Keratinocyte (primary cell): Measurements from ENCODE around the gene DCAF4. TPM values are rescaled to one million over a fixed set of nuclear protein-coding genes. Genes with fewer than 3 reads are reported as not detected.

ENCODE experiments used
- DNase-seq: peaks from one replicate; pipeline ENCODE4 v3.0.0-alpha.2; 2011; ENCODE audit warnings: low read depth, missing footprints, low spot score
- FAIRE-seq: peaks from 2 replicates; lab custom pipeline; 2011; peaks lifted over from hg19 to GRCh38; lab: Jason Lieb, UNC
- H2AFZ ChIP-seq: 2 replicates; pipeline ENCODE4 v1.6.0; 2012; ENCODE audit warnings: low read length, control low read depth, inconsistent platforms; ENCODE audit not compliant: control insufficient read depth
- H3K27ac ChIP-seq: 2 replicates; pipeline ENCODE4 v1.5.1; 2011; ENCODE audit warnings: low read length; ENCODE audit not compliant: control insufficient read depth, insufficient read depth
- H3K27me3 ChIP-seq: 3 replicates; pipeline ENCODE4 v1.6.0; 2011; ENCODE audit warnings: low read length; ENCODE audit not compliant: control insufficient read depth, insufficient read depth; ENCODE audit errors: extremely low read depth
- H3K36me3 ChIP-seq, 2 experiments: 2 replicates in 1 of 2; 3 replicates in 1 of 2; pipeline ENCODE4 v1.5.1; 2011; ENCODE audit warnings: low read length in 2 of 2, mild to moderate bottlenecking in 1 of 2; ENCODE audit not compliant: control insufficient read depth in 2 of 2, insufficient read depth in 2 of 2; ENCODE audit errors: extremely low read depth in 1 of 2
- H3K4me1 ChIP-seq: 3 replicates; pipeline ENCODE4 v1.5.1; 2011; ENCODE audit warnings: low read length; ENCODE audit not compliant: control insufficient read depth, insufficient read depth; ENCODE audit errors: extremely low read depth
- H3K4me2 ChIP-seq: 3 replicates; pipeline ENCODE4 v1.6.0; 2011; ENCODE audit warnings: low read depth, low read length; ENCODE audit not compliant: control insufficient read depth, insufficient read depth; ENCODE audit errors: extremely low read depth
- H3K4me3 ChIP-seq, 3 experiments: fragments of 200-600 bp in 1 of 3; sonication (generic) in 1 of 3; 2 replicates in 2 of 3; 3 replicates in 1 of 3; pipeline ENCODE4 v1.5.1; 2011 to 2016; ENCODE audit warnings: low read length in 3 of 3, mild to moderate bottlenecking in 3 of 3, control low read depth in 2 of 3, inconsistent platforms in 1 of 3, low read depth in 1 of 3, mixed read lengths in 1 of 3, mixed run types in 1 of 3, moderate library complexity in 1 of 3; ENCODE audit not compliant: control insufficient read depth in 2 of 3, insufficient read depth in 2 of 3; ENCODE audit errors: extremely low read depth in 1 of 3
- H3K79me2 ChIP-seq: 2 replicates; pipeline ENCODE4 v1.6.0; 2012; ENCODE audit warnings: low read length; ENCODE audit not compliant: control insufficient read depth, insufficient read depth
- H3K9ac ChIP-seq: 3 replicates; pipeline ENCODE4 v1.6.0; 2011; ENCODE audit warnings: low read length; ENCODE audit not compliant: control insufficient read depth, insufficient read depth; ENCODE audit errors: extremely low read depth
- H3K9me1 ChIP-seq: 3 replicates; pipeline ENCODE4 v1.6.0; 2011; ENCODE audit warnings: low read length; ENCODE audit not compliant: control insufficient read depth, insufficient read depth; ENCODE audit errors: extremely low read depth
- H3K9me3 ChIP-seq: 2 replicates; pipeline ENCODE4 v1.5.1; 2012; ENCODE audit warnings: low read depth, low read length; ENCODE audit not compliant: control insufficient read depth
- H4K20me1 ChIP-seq: 3 replicates; pipeline ENCODE4 v1.6.0; 2011; ENCODE audit warnings: low read length; ENCODE audit not compliant: control insufficient read depth, insufficient read depth; ENCODE audit errors: extremely low read depth
- EZH2 ChIP-seq: IDR thresholded peaks from one replicate; pipeline ENCODE4 v1.6.1; 2012; ENCODE audit warnings: inconsistent platforms, mild to moderate bottlenecking, low read length, moderate library complexity
- dilution Hi-C: fragments of 300-500 bp; cut with MboI; formaldehyde crosslinking; loops from one replicate; pipeline ENCODE4 v1.7.0; 2020; ENCODE audit warnings: low sequenced_read_pairs; ENCODE audit not compliant: extremely low pct_ligation_motif_present
- polyA plus RNA-seq, 5 experiments: library from polyadenylated mRNA; depleted of rRNA in 3 of 5; stranded (reverse) in 3 of 5; stranded (forward) in 1 of 5; unstranded in 1 of 5; fragments of >200 nt; gene quantifications; 1 replicate in 1 of 5; 2 replicates in 3 of 5; 3 replicates in 1 of 5; pipeline versions ENCODE4 v1.2.1 to v1.2.3, GENCODE V29; 2011 to 2012; ENCODE audit warnings: missing spikeins in 2 of 5, low read depth in 1 of 5, low replicate concordance in 1 of 5
- TF ChIP-seq, protein P1 (sequence below), 3 experiments: IDR thresholded peaks in 1 of 3; conservative IDR thresholded peaks in 1 of 3; optimal IDR thresholded peaks in 1 of 3; 2 replicates in 2 of 3; 3 replicates in 1 of 3; pipeline versions ENCODE3 to v1.5.1; 2011; ENCODE audit warnings: low read length in 3 of 3, mild to moderate bottlenecking in 3 of 3, moderate library complexity in 2 of 3, control low read depth in 1 of 3, inconsistent platforms in 1 of 3; ENCODE audit not compliant: insufficient read depth in 2 of 3; ENCODE audit errors: extremely low read depth in 1 of 3

Gene DCAF4
- polyA plus RNA-seq, 1 donor (not counting 4 experiments of a cell fraction or from before 2014, with no cell fraction given) = 26.1 TPM

GRCh38 chr14:72996916-72997315, 70.7 kb downstream of the DCAF4 start:
- TF ChIP-seq EZH2 = no peak
- TF ChIP-seq, protein P1, sequence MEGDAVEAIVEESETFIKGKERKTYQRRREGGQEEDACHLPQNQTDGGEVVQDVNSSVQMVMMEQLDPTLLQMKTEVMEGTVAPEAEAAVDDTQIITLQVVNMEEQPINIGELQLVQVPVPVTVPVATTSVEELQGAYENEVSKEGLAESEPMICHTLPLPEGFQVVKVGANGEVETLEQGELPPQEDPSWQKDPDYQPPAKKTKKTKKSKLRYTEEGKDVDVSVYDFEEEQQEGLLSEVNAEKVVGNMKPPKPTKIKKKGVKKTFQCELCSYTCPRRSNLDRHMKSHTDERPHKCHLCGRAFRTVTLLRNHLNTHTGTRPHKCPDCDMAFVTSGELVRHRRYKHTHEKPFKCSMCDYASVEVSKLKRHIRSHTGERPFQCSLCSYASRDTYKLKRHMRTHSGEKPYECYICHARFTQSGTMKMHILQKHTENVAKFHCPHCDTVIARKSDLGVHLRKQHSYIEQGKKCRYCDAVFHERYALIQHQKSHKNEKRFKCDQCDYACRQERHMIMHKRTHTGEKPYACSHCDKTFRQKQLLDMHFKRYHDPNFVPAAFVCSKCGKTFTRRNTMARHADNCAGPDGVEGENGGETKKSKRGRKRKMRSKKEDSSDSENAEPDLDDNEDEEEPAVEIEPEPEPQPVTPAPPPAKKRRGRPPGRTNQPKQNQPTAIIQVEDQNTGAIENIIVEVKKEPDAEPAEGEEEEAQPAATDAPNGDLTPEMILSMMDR (optimal IDR thresholded peaks at IDR 0.05 in 1 of 3, IDR thresholded peaks at IDR 0.05 in 1 of 3, conservative IDR thresholded peaks at IDR 0.05 in 1 of 3; ENCODE audit: extremely low read depth in 1 of 3, insufficient read depth in 2 of 3, low read length in 3 of 3) = no peak
- H3K4me1 ChIP-seq = peaks cover under 1% of the 10 kb centered on the region
- H3K4me2 ChIP-seq = no peak overlapping the region
- H3K9ac ChIP-seq = no peak overlapping the region
- no peaks in the 10 kb centered on the region for H3K27me3 ChIP-seq
- dilution Hi-C loops = no loop called here
- no peak overlapping the region for H3K4me3 ChIP-seq
- DNase-seq (no peak), FAIRE-seq (no peak)
- no peaks in the 10 kb centered on the region for H3K9me1 ChIP-seq
- H3K36me3 ChIP-seq = peaks cover 4 to 21% of the 10 kb centered on the region in 2 experiments
- no peak overlapping the region for H3K27ac ChIP-seq
- H3K79me2 ChIP-seq = peaks cover 4% of the 10 kb centered on the region
- no peak overlapping the region for H2AFZ ChIP-seq
- no peaks in the 10 kb centered on the region for H3K9me3 ChIP-seq
- no peaks in the 10 kb centered on the region for H4K20me1 ChIP-seq

DNA sequence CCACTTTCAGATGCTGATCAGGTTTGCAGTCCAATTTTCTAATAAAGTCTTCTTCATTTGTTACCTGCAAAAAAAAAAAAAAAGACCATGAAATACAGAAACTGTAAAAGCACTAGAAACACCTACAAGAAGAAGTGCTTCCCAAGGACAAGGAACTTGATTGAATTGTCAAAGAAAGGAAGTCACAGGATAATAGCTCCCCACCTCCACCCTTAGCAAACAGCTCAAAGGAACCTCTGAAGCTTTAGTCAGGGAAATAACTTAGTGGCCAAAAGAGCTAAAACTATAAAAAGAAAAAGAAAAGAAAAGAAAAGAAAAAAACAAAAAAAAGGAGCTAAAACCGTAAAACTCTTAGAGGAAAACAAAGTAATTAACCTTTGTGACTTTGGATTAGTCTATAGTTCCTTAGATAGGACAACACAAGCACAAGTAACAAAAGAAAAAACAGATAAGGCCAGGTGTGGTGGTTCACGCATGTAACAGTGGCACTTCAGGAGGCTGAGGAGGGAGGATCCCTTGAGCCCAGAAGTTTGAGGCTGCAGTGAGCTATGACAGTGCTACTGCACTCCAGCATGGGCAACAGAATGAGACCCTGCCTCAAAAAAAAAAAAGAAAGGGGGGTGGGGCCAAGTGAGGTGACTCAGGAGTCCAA, 72.1 kb downstream of the DCAF4 start:
- Histone ChIP-seq H3K9me1 (no peaks in the 10 kb centered on the region), H3K9me3 (no peaks in the 10 kb centered on the region), H3K4me2 (no peak overlapping the region), H3K4me1 (peaks cover 6% of the 10 kb centered on the region), H2AFZ (no peak overlapping the region), H3K79me2 (peaks cover 4% of the 10 kb centered on the region), H3K27ac (no peak overlapping the region), H3K27me3 (no peaks in the 10 kb centered on the region), H3K36me3 (peaks cover 4 to 15% of the 10 kb centered on the region in 2 experiments), H3K4me3 (no peak overlapping the region), H4K20me1 (no peaks in the 10 kb centered on the region), H3K9ac (no peak overlapping the region)
- dilution Hi-C loops = no loop called here
- DNase-seq (no peak), FAIRE-seq (no peak)
- TF ChIP-seq, protein P1 (optimal IDR thresholded peaks at IDR 0.05 in 1 of 3, IDR thresholded peaks at IDR 0.05 in 1 of 3, conservative IDR thresholded peaks at IDR 0.05 in 1 of 3; ENCODE audit: extremely low read depth in 1 of 3, insufficient read depth in 2 of 3, low read length in 3 of 3) = no peak
- TF ChIP-seq EZH2 = no peak
